GM12875 (cell line): ENCODE measurements around the gene GALNT17.

Source experiments
- H3K4me3 ChIP-seq: one replicate; pipeline ENCODE4 v1.5.1; 2011; ENCODE audit warnings: low read depth, low read length, control low read depth
- CTCF ChIP-seq: IDR thresholded peaks from 2 replicates; pipeline ENCODE4 v1.5.1; 2011; ENCODE audit warnings: low read depth, mild to moderate bottlenecking, control low read depth, inconsistent platforms, low read length, moderate library complexity, borderline replicate concordance; ENCODE audit not compliant: insufficient read depth

Gene GALNT17

GRCh38 chr7:71457846-71458590, 326.1 kb downstream of the GALNT17 start:
- H3K4me3 ChIP-seq, result no peak overlapping the region
- no peak for TF ChIP-seq CTCF

GRCh38 chr7:71459132-71459531, 327.2 kb downstream of the GALNT17 start:
- no peak for TF ChIP-seq CTCF
- no peak overlapping the region for H3K4me3 ChIP-seq

- H3K4me3 ChIP-seq, result no peak overlapping the region
- no peak for TF ChIP-seq CTCF
Measured at GRCh38 chr7:71461572-71461971, 329.6 kb downstream of the GALNT17 start.

- H3K4me3 ChIP-seq, result no peak overlapping the region
- TF ChIP-seq CTCF, result no peak
Measured at GRCh38 chr7:71465741-71466189, 333.8 kb downstream of the GALNT17 start.

- TF ChIP-seq CTCF, result no peak
- no peak overlapping the region for H3K4me3 ChIP-seq
Measured at GRCh38 chr7:71466448-71467145, 334.7 kb downstream of the GALNT17 start.

- no peak for TF ChIP-seq CTCF
- H3K4me3 ChIP-seq, result no peak overlapping the region
Measured at GRCh38 chr7:71470326-71470725, 338.4 kb downstream of the GALNT17 start.

- TF ChIP-seq CTCF, result no peak
Measured at GRCh38 chr7:71470830-71471229, 338.9 kb downstream of the GALNT17 start.

More at GRCh38 chr7:71470830-71471229, 338.9 kb downstream of the GALNT17 start:
- no peak overlapping the region for H3K4me3 ChIP-seq
